Endothelial cell of umbilical vein (primary cell): Measurements from ENCODE around the gene APBB2. TPM values are rescaled to one million over a fixed set of nuclear protein-coding genes. Genes with fewer than 3 reads are reported as not detected.

Source experiments
- BruUV-seq: library from RNA; stranded (reverse); fragments of 400-500 nt; replicated peaks from 2 replicates; lab custom pipeline; 2021; lab: Mats Ljungman, UMichigan
- CTCF ChIA-PET: fragments of 300-600, 350-600 bp; sonication (Branson Sonifier 250); formaldehyde crosslinking; loops from one replicate; lab custom pipeline; 2021; ENCODE audit warnings: antibody characterized with exemption, inconsistent platforms; lab: Charles Lee
- POLR2A ChIA-PET: fragments of 300-600, 350-600 bp; sonication (Branson Sonifier 250); formaldehyde crosslinking; loops from one replicate; lab custom pipeline; 2021; ENCODE audit warnings: antibody characterized with exemption, inconsistent platforms; lab: Charles Lee
- DNase-seq: peaks from one replicate; pipeline ENCODE4 v3.0.0-alpha.2; 2011; ENCODE audit warnings: low read depth, low spot score
- FAIRE-seq: peaks from 2 replicates; lab custom pipeline; 2011; peaks lifted over from hg19 to GRCh38; lab: Jason Lieb, UNC
- H2AFZ ChIP-seq: 2 replicates; pipeline ENCODE4 v1.6.0; 2012; ENCODE audit warnings: low read depth, low read length, control low read depth, inconsistent platforms
- H3K27ac ChIP-seq: 2 replicates; pipeline ENCODE4 v1.5.1; 2011; ENCODE audit warnings: low read depth, mild to moderate bottlenecking, control low read depth, low read length, moderate library complexity; ENCODE audit not compliant: insufficient read depth
- H3K27me3 ChIP-seq, 2 experiments: 2 replicates each; pipeline versions ENCODE4 v1.6.0 to v1.6.1; 2011; ENCODE audit warnings: low read length in 2 of 2, mixed read lengths in 1 of 2; ENCODE audit not compliant: control insufficient read depth in 2 of 2, insufficient read depth in 2 of 2
- H3K36me3 ChIP-seq, 2 experiments: 2 replicates in 1 of 2; 3 replicates in 1 of 2; pipeline ENCODE4 v1.5.1; 2011; ENCODE audit warnings: low read length in 2 of 2, mild to moderate bottlenecking in 1 of 2, moderate library complexity in 1 of 2; ENCODE audit not compliant: control insufficient read depth in 2 of 2, insufficient read depth in 2 of 2; ENCODE audit errors: extremely low read depth in 1 of 2
- H3K4me1 ChIP-seq: 3 replicates; pipeline ENCODE4 v1.5.1; 2011; ENCODE audit warnings: mild to moderate bottlenecking, low read length; ENCODE audit not compliant: control insufficient read depth, insufficient read depth; ENCODE audit errors: extremely low read depth
- H3K4me2 ChIP-seq: 2 replicates; pipeline ENCODE4 v1.6.1; 2011; ENCODE audit warnings: low read length, control low read depth, mixed read lengths; ENCODE audit not compliant: insufficient read depth
- H3K4me3 ChIP-seq, 3 experiments: fragments of 200-600 bp in 1 of 3; sonication (generic), shearing (Covaris generic) in 1 of 3; replicated peaks in 1 of 3; 2 replicates each; pipeline ENCODE4 v1.5.1; 2011 to 2016; ENCODE audit warnings: control low read depth in 3 of 3, low read length in 3 of 3, mild to moderate bottlenecking in 2 of 3, inconsistent platforms in 1 of 3, low read depth in 1 of 3, moderate library complexity in 1 of 3; ENCODE audit not compliant: insufficient read depth in 1 of 3
- H3K79me2 ChIP-seq: 2 replicates; pipeline ENCODE4 v1.6.0; 2012; ENCODE audit warnings: low read length, inconsistent platforms; ENCODE audit not compliant: control insufficient read depth, insufficient read depth
- H3K9ac ChIP-seq: replicated peaks from 2 replicates; pipeline ENCODE3; 2011; ENCODE audit warnings: low read length, control low read depth; ENCODE audit not compliant: insufficient read depth; ENCODE audit errors: extremely low read depth
- H3K9me1 ChIP-seq: replicated peaks from 3 replicates; pipeline ENCODE4 v1.6.0; 2011; ENCODE audit warnings: mild to moderate bottlenecking, low read length; ENCODE audit not compliant: control insufficient read depth, insufficient read depth; ENCODE audit errors: extremely low read depth
- H3K9me3 ChIP-seq: replicated peaks from 2 replicates; pipeline ENCODE4 v1.5.1; 2012; ENCODE audit warnings: low read length, inconsistent platforms; ENCODE audit not compliant: control insufficient read depth, insufficient read depth
- H4K20me1 ChIP-seq: replicated peaks from 2 replicates; pipeline ENCODE3; 2011; ENCODE audit warnings: mild to moderate bottlenecking, low read length; ENCODE audit not compliant: control insufficient read depth, insufficient read depth; ENCODE audit errors: extremely low read depth
- EZH2 ChIP-seq: IDR thresholded peaks from 2 replicates; pipeline ENCODE4 v1.6.1; 2012; ENCODE audit warnings: borderline replicate concordance, low read depth, mild to moderate bottlenecking, moderate library complexity, low read length, inconsistent platforms; ENCODE audit not compliant: severe bottlenecking
- FOS ChIP-seq: IDR thresholded peaks from 2 replicates; pipeline ENCODE4 v1.6.1; 2011; ENCODE audit warnings: mild to moderate bottlenecking, low read length, moderate library complexity, borderline replicate concordance; ENCODE audit not compliant: insufficient read depth
- GATA2 ChIP-seq: IDR thresholded peaks from 2 replicates; pipeline ENCODE4 v1.7.0; 2011; ENCODE audit warnings: low read depth, mild to moderate bottlenecking, moderate library complexity, mixed read lengths, low read length; ENCODE audit not compliant: insufficient read length, insufficient read depth
- dilution Hi-C: fragments of 300-500 bp; cut with MboI; formaldehyde crosslinking; loops from one replicate; pipeline ENCODE4 v1.15.0; 2019; ENCODE audit warnings: low sequenced_read_pairs; ENCODE audit not compliant: extremely low pct_ligation_motif_present
- intact Hi-C: fragments of 100-400 bp; cut with micrococcal nuclease; formaldehyde crosslinking; loops from one replicate; pipeline ENCODE4 v1.10.0; 2022
- polyA plus RNA-seq, 4 experiments: library from polyadenylated mRNA; depleted of rRNA in 3 of 4; stranded (reverse) in 3 of 4; unstranded in 1 of 4; fragments of >200 nt; gene quantifications; 2 replicates each; pipeline versions ENCODE4 v1.2.1 to v1.2.3, GENCODE V29; 2011 to 2012; ENCODE audit warnings: missing spikeins in 1 of 4
- total RNA-seq: library from RNA; stranded (reverse); gene quantifications from 2 replicates; pipeline ENCODE4 v1.2.3, GENCODE V29; 2021

The APBB2 gene
- total and polyA plus RNA-seq, 2 donors (not counting 3 experiments of a cell fraction or from before 2014, with no cell fraction given), result 79.8 to 124 TPM

GRCh38 chr4:41177016-41177415 is 37.3 kb downstream of the APBB2 start:
- Histone ChIP-seq H3K36me3 (no peaks in the 10 kb centered on the region), H4K20me1 (no peaks in the 10 kb centered on the region), H2AFZ (no peak overlapping the region), H3K27ac (peak overlapping the region; percentile 72), H3K4me1 (peaks cover 59% of the 10 kb centered on the region), H3K4me3 (no peak overlapping the region), H3K79me2 (peaks cover 100% of the 10 kb centered on the region), H3K9ac (peak overlapping the region; percentile 43), H3K9me3 (no peaks in the 10 kb centered on the region), H3K9me1 (no peaks in the 10 kb centered on the region), H3K4me2 (peak overlapping the region; percentile 42), H3K27me3 (no peaks in the 10 kb centered on the region)
- ChIA-PET POLR2A (no interaction called here), CTCF (interaction anchor here (0.6 to 2.5 kb wide), 19 partner anchors 9 to 466 kb away, joined by 3 to 22 read pairs (median 4); partner anchors contain the start of gene APBB2)
- dilution Hi-C loops (no loop called here), intact Hi-C loops (loop anchor here (1.0 kb wide), 2 partner anchors 17 to 35 kb away; no protein-coding TSS in a partner anchor)
- DNase-seq (peak; percentile 64), FAIRE-seq (no peak)
- no TSS peak for BruUV-seq
- no peak for TF ChIP-seq EZH2
- peak; percentile 39 for TF ChIP-seq FOS
- peak; percentile 42 for TF ChIP-seq GATA2

- ChIA-PET POLR2A (no interaction called here), CTCF (interaction anchor here (0.7 to 2.5 kb wide), 17 partner anchors 9 to 252 kb away, joined by 3 to 22 read pairs (median 4); partner anchors contain the start of genes APBB2 and UCHL1)
- Histone ChIP-seq H3K9me1 (no peaks in the 10 kb centered on the region), H4K20me1 (no peaks in the 10 kb centered on the region), H3K9ac (peak overlapping the region; percentile 43), H3K79me2 (peaks cover 100% of the 10 kb centered on the region), H3K9me3 (no peaks in the 10 kb centered on the region), H3K4me3 (no peak overlapping the region), H3K4me1 (peaks cover 56% of the 10 kb centered on the region), H3K4me2 (peak overlapping the region; percentile 42), H3K27me3 (no peaks in the 10 kb centered on the region), H3K27ac (peak overlapping the region; percentile 72), H3K36me3 (no peaks in the 10 kb centered on the region), H2AFZ (no peak overlapping the region)
- DNase-seq, result peak; percentile 43
- TF ChIP-seq GATA2, result no peak
- dilution Hi-C loops (no loop called here), intact Hi-C loops (no loop called here)
- peak; percentile 59 for FAIRE-seq
- no TSS peak for BruUV-seq
These were observed 38.0 kb downstream of the APBB2 start for GRCh38 chr4:41176340-41176739.
